IMR-90 (cell line): ENCODE data around the gene FCHSD2. TPM values are rescaled to one million over a fixed set of nuclear protein-coding genes. Genes with fewer than 3 reads are reported as not detected.
A peak's percentile ranks its signal among the peaks of the same experiment; 100 is the strongest.

ENCODE experiments used
- ATAC-seq: fragments of 200-7000 bp; cut with Tn5 transposase; 2 replicates; pipeline ENCODE4 v1.9.1; 2020; ENCODE audit warnings: low read depth, mild to moderate bottlenecking, moderate library complexity
- BruUV-seq: library from RNA; stranded (reverse); fragments of 400-500 nt; replicated peaks from 2 replicates; lab custom pipeline; 2021; lab: Mats Ljungman, UMichigan
- CTCF ChIA-PET: fragments of 300-600 bp; formaldehyde crosslinking; extraction: SDS; loops from one replicate; lab custom pipeline; 2021; ENCODE audit warnings: antibody characterized with exemption; lab: Yijun Ruan, JAX
- POLR2A ChIA-PET: fragments of 300-600 bp; sonication (Branson Sonifier 250); formaldehyde crosslinking; loops from one replicate; lab custom pipeline; 2022; ENCODE audit warnings: antibody characterized with exemption; ENCODE audit not compliant: unreplicated experiment; lab: Charles Lee
- DNase-seq: peaks from one replicate; pipeline ENCODE4 v3.0.0; 2013
- H2AFZ ChIP-seq: replicated peaks from 2 replicates; pipeline ENCODE3; 2013; ENCODE audit warnings: low read length, mild to moderate bottlenecking; ENCODE audit not compliant: poor library complexity
- H2AK5ac ChIP-seq: 2 replicates; pipeline ENCODE4 v1.6.1; 2013; ENCODE audit warnings: low read depth, low read length, inconsistent platforms
- H2AK9ac ChIP-seq: replicated peaks from 2 replicates; pipeline ENCODE3; 2013; ENCODE audit warnings: mild to moderate bottlenecking, low read depth, low read length, moderate library complexity; ENCODE audit not compliant: poor library complexity
- H2BK120ac ChIP-seq: 2 replicates; pipeline ENCODE4 v1.6.1; 2013; ENCODE audit warnings: low read depth, low read length, inconsistent platforms
- H2BK15ac ChIP-seq: 3 replicates; pipeline ENCODE4 v1.6.1; 2013; ENCODE audit warnings: low read depth, low read length, inconsistent platforms
- H2BK20ac ChIP-seq: 2 replicates; pipeline ENCODE4 v1.6.1; 2013; ENCODE audit warnings: low read depth, mild to moderate bottlenecking, inconsistent platforms, low read length, moderate library complexity
- H2BK5ac ChIP-seq: 2 replicates; pipeline ENCODE4 v1.6.1; 2013; ENCODE audit warnings: mild to moderate bottlenecking, low read depth, low read length, inconsistent platforms; ENCODE audit not compliant: poor library complexity, severe bottlenecking
- H3K14ac ChIP-seq: replicated peaks from 2 replicates; pipeline ENCODE4 v1.6.1; 2013; ENCODE audit warnings: low read depth, low read length, inconsistent platforms
- H3K18ac ChIP-seq: 2 replicates; pipeline ENCODE4 v1.6.1; 2013; ENCODE audit warnings: low read depth, low read length, control low read depth
- H3K23ac ChIP-seq: 2 replicates; pipeline ENCODE4 v1.6.1; 2013; ENCODE audit warnings: low read depth, low read length, inconsistent platforms
- H3K27ac ChIP-seq: 2 replicates; pipeline ENCODE4 v1.5.1; 2013; ENCODE audit warnings: mild to moderate bottlenecking, control low read depth, low read length; ENCODE audit not compliant: insufficient read depth
- H3K27me3 ChIP-seq: 2 replicates; pipeline ENCODE4 v1.6.1; 2013; ENCODE audit warnings: low read length; ENCODE audit not compliant: control insufficient read depth, insufficient read depth
- H3K36me3 ChIP-seq: 2 replicates; pipeline ENCODE4 v1.6.1; 2013; ENCODE audit warnings: low read length, mixed read lengths; ENCODE audit not compliant: control insufficient read depth, insufficient read depth
- H3K4ac ChIP-seq: 2 replicates; pipeline ENCODE4 v1.6.1; 2013; ENCODE audit warnings: low read depth, low read length, inconsistent platforms
- H3K4me1 ChIP-seq: 2 replicates; pipeline ENCODE4 v1.6.1; 2013; ENCODE audit warnings: low read length, mixed read lengths; ENCODE audit not compliant: control insufficient read depth, insufficient read depth
- H3K4me2 ChIP-seq: 2 replicates; pipeline ENCODE4 v1.6.1; 2013; ENCODE audit warnings: low read depth, mild to moderate bottlenecking, control low read depth, low read length, moderate library complexity
- H3K4me3 ChIP-seq: 2 replicates; pipeline ENCODE4 v1.5.1; 2013; ENCODE audit warnings: low read depth, mild to moderate bottlenecking, control low read depth, low read length, moderate library complexity; ENCODE audit not compliant: insufficient read depth
- H3K56ac ChIP-seq: 2 replicates; pipeline ENCODE4 v1.6.1; 2013; ENCODE audit warnings: low read length, inconsistent platforms; ENCODE audit not compliant: insufficient read depth; ENCODE audit errors: extremely low read depth
- H3K79me1 ChIP-seq, 2 experiments: 2 replicates each; pipeline ENCODE4 v1.6.1; 2013; ENCODE audit warnings: low read length in 2 of 2, inconsistent platforms in 1 of 2, low read depth in 1 of 2
- H3K9ac ChIP-seq: 2 replicates; pipeline ENCODE4 v1.6.1; 2013; ENCODE audit warnings: low read depth, low read length, control low read depth
- H3K9me1 ChIP-seq: 2 replicates; pipeline ENCODE4 v1.6.1; 2013; ENCODE audit warnings: low read length, inconsistent platforms; ENCODE audit not compliant: insufficient read depth
- H3K9me3 ChIP-seq: 2 replicates; pipeline ENCODE4 v1.6.1; 2013; ENCODE audit warnings: low read length; ENCODE audit not compliant: control insufficient read depth, insufficient read depth
- H4K20me1 ChIP-seq: 2 replicates; pipeline ENCODE4 v1.6.1; 2013; ENCODE audit warnings: low read length, inconsistent platforms; ENCODE audit not compliant: insufficient read depth
- H4K5ac ChIP-seq: 2 replicates; pipeline ENCODE4 v1.6.1; 2013; ENCODE audit warnings: mild to moderate bottlenecking, low read depth, low read length, control low read depth
- H4K8ac ChIP-seq, 2 experiments: 2 replicates each; pipeline ENCODE4 v1.6.1; 2013; ENCODE audit warnings: low read depth in 2 of 2, low read length in 2 of 2, control low read depth in 1 of 2, inconsistent platforms in 1 of 2
- H4K91ac ChIP-seq: 2 replicates; pipeline ENCODE4 v1.6.1; 2013; ENCODE audit warnings: low read depth, low read length, inconsistent platforms; ENCODE audit not compliant: insufficient read depth
- CEBPB ChIP-seq: IDR thresholded peaks from 2 replicates; pipeline ENCODE4 v1.6.1; 2012; ENCODE audit warnings: low read depth, low read length, improper control_type of control experiment
- CHD1 ChIP-seq: IDR thresholded peaks from 2 replicates; pipeline ENCODE4 v1.6.1; 2012; ENCODE audit warnings: low read depth, low read length, improper control_type of control experiment
- FOS ChIP-seq: fragments of 150-350 bp; IDR thresholded peaks from 2 replicates; pipeline ENCODE4 v1.6.1; 2016; ENCODE audit warnings: low read depth, low read length
- MAZ ChIP-seq: IDR thresholded peaks from 2 replicates; pipeline ENCODE4 v1.6.1; 2012; ENCODE audit warnings: low read depth, mild to moderate bottlenecking, low read length, improper control_type of control experiment, moderate library complexity, borderline replicate concordance
- MXI1 ChIP-seq: IDR thresholded peaks from 2 replicates; pipeline ENCODE4 v1.6.1; 2012; ENCODE audit warnings: low read depth, mild to moderate bottlenecking, low read length, moderate library complexity, borderline replicate concordance
- POLR2A ChIP-seq: IDR thresholded peaks from 2 replicates; pipeline ENCODE4 v1.6.1; 2012; ENCODE audit warnings: mild to moderate bottlenecking, low read depth, low read length
- RAD21 ChIP-seq: IDR thresholded peaks from 2 replicates; pipeline ENCODE4 v1.6.1; 2012; ENCODE audit warnings: low read length, improper control_type of control experiment
- RFX5 ChIP-seq: IDR thresholded peaks from 2 replicates; pipeline ENCODE4 v1.8.0; 2012; ENCODE audit warnings: low read depth, mild to moderate bottlenecking, low read length, moderate library complexity
- SMC3 ChIP-seq: fragments of 150-350 bp; IDR thresholded peaks from 2 replicates; pipeline ENCODE4 v1.6.1; 2016; ENCODE audit warnings: low read depth, mild to moderate bottlenecking, antibody characterized with exemption, low read length, moderate library complexity
- USF2 ChIP-seq: fragments of 150-350 bp; IDR thresholded peaks from 2 replicates; pipeline ENCODE4 v1.6.1; 2017; ENCODE audit warnings: mild to moderate bottlenecking, antibody characterized with exemption, low read length, low read depth
- WGBS, 2 experiments: methylation state at CpG; one replicate each; pipeline versions ENCODE4 v1.1.5 to v1.1.7; 2013; ENCODE audit warnings: missing lambda C conversion rate in 2 of 2; ENCODE audit not compliant: insufficient read length in 1 of 2; ENCODE audit errors: extremely low coverage in 2 of 2; 5-methylcytosine and 5-hydroxymethylcytosine counted together
- dilution Hi-C: fragments of 300-500 bp; cut with HindIII; formaldehyde crosslinking; loops from one replicate; pipeline ENCODE4 v1.14.3; 2018; ENCODE audit warnings: low sequenced_read_pairs; ENCODE audit not compliant: unreplicated experiment
- in situ Hi-C: fragments of 300-500 bp; cut with MboI; formaldehyde crosslinking; loops from 3 replicates; pipeline ENCODE4 v1.14.3; 2019; ENCODE audit warnings: low sequenced_read_pairs, inconsistent platforms, mixed read lengths
- intact Hi-C: fragments of 100-400 bp; cut with micrococcal nuclease; formaldehyde crosslinking; loops from 2 replicates; pipeline ENCODE4 v1.10.0; 2022
- polyA plus RNA-seq, 3 experiments: library from polyadenylated mRNA; depleted of rRNA; stranded (reverse); fragments of >200 nt; gene quantifications; 2 replicates each; pipeline ENCODE4 v1.2.3, GENCODE V29; 2012; ENCODE audit warnings: low replicate concordance in 1 of 3
- total RNA-seq: library from RNA; depleted of rRNA; stranded (reverse); fragments of >200 nt; gene quantifications from 2 replicates; pipeline ENCODE4 v1.2.3, GENCODE V29; 2012

The FCHSD2 gene
- total and polyA plus RNA-seq, 2 of the 4 experiments (the other 2 are of a cell fraction), result 5.9 to 18.7 TPM

- no peaks in the 10 kb centered on the region for H3K9me3 ChIP-seq
- no peak overlapping the region for H2BK120ac ChIP-seq
- H3K36me3 ChIP-seq, result no peaks in the 10 kb centered on the region
- no peak overlapping the region for H2BK5ac ChIP-seq
- no peaks in the 10 kb centered on the region for H3K27me3 ChIP-seq
- no peaks in the 10 kb centered on the region for H4K20me1 ChIP-seq
- POLR2A ChIA-PET, result no interaction called here
- BruUV-seq, result no TSS peak
- in situ Hi-C loops, result no loop called here
- no peak overlapping the region for H3K23ac ChIP-seq
- H3K4me1 ChIP-seq, result peaks cover 24% of the 10 kb centered on the region
- dilution Hi-C loops, result no loop called here
- CTCF ChIA-PET, result no interaction called here
- H2BK15ac ChIP-seq, result no peak overlapping the region
- WGBS, 2 experiments, result 85% methylated on average over 2 of the region's 7 CpGs; no CpG with 5 or more reads in 1 of the 2 experiments
- no peak overlapping the region for H4K91ac ChIP-seq
- H3K4me2 ChIP-seq, result no peak overlapping the region
- peak overlapping the region; percentile 58 for H2AK5ac ChIP-seq
- intact Hi-C loops, result no loop called here
- H2AFZ ChIP-seq, result no peak overlapping the region
- H2AK9ac ChIP-seq, result peak overlapping the region; percentile 80
- H2BK20ac ChIP-seq, result no peak overlapping the region
- no peak overlapping the region for H3K18ac ChIP-seq
- H3K9me1 ChIP-seq, result peaks cover 22% of the 10 kb centered on the region
- H3K27ac ChIP-seq, result no peak overlapping the region
- no peak overlapping the region for H3K9ac ChIP-seq
- TF ChIP-seq CEBPB, result no peak
- TF ChIP-seq POLR2A, result no peak
- no peak for TF ChIP-seq CHD1
- TF ChIP-seq FOS, result no peak
- no peak for TF ChIP-seq RFX5
- no peak for TF ChIP-seq MAZ
- no peak for TF ChIP-seq SMC3
- TF ChIP-seq MXI1, result no peak
- no peak for TF ChIP-seq RAD21
- no peak for TF ChIP-seq USF2
- no peak overlapping the region for H4K5ac ChIP-seq
- no peak overlapping the region; the same call in 1 of the 2 replicates for H3K14ac ChIP-seq
- no peak overlapping the region for H3K4me3 ChIP-seq
- H3K56ac ChIP-seq, result no peak overlapping the region
- H3K4ac ChIP-seq, result peak overlapping the region; percentile 4
- ATAC-seq (no peak), DNase-seq (peak; percentile 18)
- H4K8ac ChIP-seq, result no peak overlapping the region
- peaks cover 11 to 65% of the 10 kb centered on the region in 2 experiments; a peak in 3 of 4 replicates for H3K79me1 ChIP-seq
Measured at GRCh38 chr11:72816404-72816990, 325.6 kb downstream of the FCHSD2 start.
